Endodermal cell (in vitro differentiated cells): ENCODE measurements around the gene CBFA2T3. TPM values are rescaled to one million over a fixed set of nuclear protein-coding genes. Genes with fewer than 3 reads are reported as not detected.
A peak's percentile ranks its signal among the peaks of the same experiment; 100 is the strongest.

Source experiments
- DNase-seq: peaks from one replicate; pipeline ENCODE4 v3.0.0-alpha.2; 2017
- H3K27ac ChIP-seq: 2 replicates; pipeline ENCODE4 v1.5.1; 2013; ENCODE audit warnings: mild to moderate bottlenecking, low read depth, low read length, moderate library complexity
- H3K27me3 ChIP-seq: 2 replicates; pipeline ENCODE4 v1.6.1; 2013; ENCODE audit warnings: mild to moderate bottlenecking, low read length, moderate library complexity; ENCODE audit not compliant: insufficient read depth, control insufficient read depth, poor library complexity, severe bottlenecking
- H3K36me3 ChIP-seq: 2 replicates; pipeline ENCODE4 v1.7.0; 2013; ENCODE audit warnings: mild to moderate bottlenecking, low read length, moderate library complexity; ENCODE audit not compliant: control insufficient read depth, insufficient read depth
- H3K4me1 ChIP-seq: one replicate; pipeline ENCODE4 v1.7.0; 2013; ENCODE audit warnings: low read length; ENCODE audit not compliant: control insufficient read depth, insufficient read depth
- H3K4me3 ChIP-seq: 2 replicates; pipeline ENCODE4 v1.5.1; 2013; ENCODE audit warnings: mild to moderate bottlenecking, low read length, moderate library complexity
- H3K9ac ChIP-seq: 2 replicates; pipeline ENCODE4 v1.6.1; 2013; ENCODE audit warnings: mild to moderate bottlenecking, low read length, moderate library complexity; ENCODE audit not compliant: poor library complexity, severe bottlenecking; ENCODE audit errors: extremely low read depth
- H3K9me3 ChIP-seq: 2 replicates; pipeline ENCODE4 v1.6.1; 2013; ENCODE audit warnings: mild to moderate bottlenecking, low read length, moderate library complexity; ENCODE audit not compliant: control insufficient read depth
- H3K27ac Mint-ChIP-seq: 2 replicates; pipeline ENCODE4 v1.8.0; 2020; ENCODE audit warnings: mixed read lengths
- H3K27me3 Mint-ChIP-seq: 2 replicates; pipeline ENCODE4 v1.8.0; 2021; ENCODE audit warnings: mild to moderate bottlenecking, mixed read lengths; ENCODE audit not compliant: insufficient read depth
- H3K36me3 Mint-ChIP-seq: 2 replicates; pipeline ENCODE4 v1.8.0; 2020; ENCODE audit warnings: low read depth, mixed read lengths
- H3K4me1 Mint-ChIP-seq: 2 replicates; pipeline ENCODE4 v1.8.0; 2020; ENCODE audit warnings: mixed read lengths
- H3K4me3 Mint-ChIP-seq: 2 replicates; pipeline ENCODE4 v1.8.0; 2020; ENCODE audit warnings: mild to moderate bottlenecking, moderate library complexity, mixed read lengths
- H3K9me3 Mint-ChIP-seq: 2 replicates; pipeline ENCODE4 v1.8.0; 2020; ENCODE audit warnings: mild to moderate bottlenecking, mixed read lengths
- WGBS, 2 experiments: methylation state at CpG; one replicate each; pipeline versions ENCODE4 v1.1.5 to v1.1.7; 2013; ENCODE audit warnings: missing lambda C conversion rate in 2 of 2, mixed read lengths in 1 of 2; ENCODE audit not compliant: insufficient coverage in 1 of 2, insufficient read length in 1 of 2; 5-methylcytosine and 5-hydroxymethylcytosine counted together
- total RNA-seq, 2 donors: library from RNA; stranded (reverse); fragmentation: NEBNext Ultra II Directional in 1 of 2; extraction: Animal tissue kit (Norgen Biotek cat#: 25700) in 1 of 2; gene quantifications; 2 replicates in 1 of 2; 3 replicates in 1 of 2; pipeline ENCODE4 v1.2.1, GENCODE V29; 2021
- TF ChIP-seq, protein P1 (sequence below): fragments of 200-600 bp; sonication (generic); conservative IDR thresholded peaks from 2 replicates; pipeline ENCODE4 v1.5.0; 2021; ENCODE audit warnings: antibody characterized with exemption, mild to moderate bottlenecking

Gene CBFA2T3
- total RNA-seq, 2 donors from 2014 or later, result 1.0 to 3.1 TPM

DNA sequence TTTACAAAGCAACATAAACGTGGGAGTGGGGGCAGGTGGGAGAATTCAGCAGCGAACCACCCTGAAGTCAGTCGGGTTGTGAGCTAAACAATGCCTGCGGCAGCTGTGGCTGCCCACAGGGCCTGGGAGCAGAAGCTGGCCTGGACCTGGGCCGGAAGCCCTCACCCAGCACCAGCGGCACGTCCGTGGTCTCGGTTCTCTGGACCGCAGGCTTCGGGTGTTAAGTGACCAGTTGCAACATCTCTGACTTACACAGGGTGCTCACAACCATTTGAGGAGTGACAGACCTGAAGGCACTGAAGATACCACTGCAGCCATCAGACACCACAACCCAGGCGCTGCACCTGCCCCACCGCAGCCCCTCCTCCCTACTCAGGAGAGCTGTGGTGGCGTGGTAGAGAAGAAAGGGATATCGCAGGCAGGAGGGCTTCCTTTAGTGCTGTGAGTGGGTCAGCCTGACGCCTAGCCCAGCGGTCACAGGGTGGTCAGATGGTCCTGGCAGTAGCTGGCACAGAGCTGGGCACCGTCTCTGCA is 33.8 kb downstream of the CBFA2T3 start:
- 89% methylated on average over 13 to 18 of the region's 18 CpGs for WGBS, 2 experiments
- TF ChIP-seq, protein P1, sequence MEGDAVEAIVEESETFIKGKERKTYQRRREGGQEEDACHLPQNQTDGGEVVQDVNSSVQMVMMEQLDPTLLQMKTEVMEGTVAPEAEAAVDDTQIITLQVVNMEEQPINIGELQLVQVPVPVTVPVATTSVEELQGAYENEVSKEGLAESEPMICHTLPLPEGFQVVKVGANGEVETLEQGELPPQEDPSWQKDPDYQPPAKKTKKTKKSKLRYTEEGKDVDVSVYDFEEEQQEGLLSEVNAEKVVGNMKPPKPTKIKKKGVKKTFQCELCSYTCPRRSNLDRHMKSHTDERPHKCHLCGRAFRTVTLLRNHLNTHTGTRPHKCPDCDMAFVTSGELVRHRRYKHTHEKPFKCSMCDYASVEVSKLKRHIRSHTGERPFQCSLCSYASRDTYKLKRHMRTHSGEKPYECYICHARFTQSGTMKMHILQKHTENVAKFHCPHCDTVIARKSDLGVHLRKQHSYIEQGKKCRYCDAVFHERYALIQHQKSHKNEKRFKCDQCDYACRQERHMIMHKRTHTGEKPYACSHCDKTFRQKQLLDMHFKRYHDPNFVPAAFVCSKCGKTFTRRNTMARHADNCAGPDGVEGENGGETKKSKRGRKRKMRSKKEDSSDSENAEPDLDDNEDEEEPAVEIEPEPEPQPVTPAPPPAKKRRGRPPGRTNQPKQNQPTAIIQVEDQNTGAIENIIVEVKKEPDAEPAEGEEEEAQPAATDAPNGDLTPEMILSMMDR, result no peak
- no peaks in the 10 kb centered on the region for H3K9me3 Mint-ChIP-seq
- no peaks in the 10 kb centered on the region for H3K4me1 Mint-ChIP-seq
- Histone ChIP-seq H3K36me3 (no peaks in the 10 kb centered on the region), H3K27me3 (peaks cover 41% of the 10 kb centered on the region), H3K27ac (no peak overlapping the region), H3K4me1 (no peaks in the 10 kb centered on the region), H3K4me3 (no peak overlapping the region), H3K9ac (no peak overlapping the region), H3K9me3 (no peaks in the 10 kb centered on the region)
- no peak overlapping the region for H3K27ac Mint-ChIP-seq
- peaks cover 43% of the 10 kb centered on the region for H3K27me3 Mint-ChIP-seq
- no peak overlapping the region for H3K4me3 Mint-ChIP-seq
- H3K36me3 Mint-ChIP-seq, result no peaks in the 10 kb centered on the region
- DNase-seq, result no peak

DNA sequence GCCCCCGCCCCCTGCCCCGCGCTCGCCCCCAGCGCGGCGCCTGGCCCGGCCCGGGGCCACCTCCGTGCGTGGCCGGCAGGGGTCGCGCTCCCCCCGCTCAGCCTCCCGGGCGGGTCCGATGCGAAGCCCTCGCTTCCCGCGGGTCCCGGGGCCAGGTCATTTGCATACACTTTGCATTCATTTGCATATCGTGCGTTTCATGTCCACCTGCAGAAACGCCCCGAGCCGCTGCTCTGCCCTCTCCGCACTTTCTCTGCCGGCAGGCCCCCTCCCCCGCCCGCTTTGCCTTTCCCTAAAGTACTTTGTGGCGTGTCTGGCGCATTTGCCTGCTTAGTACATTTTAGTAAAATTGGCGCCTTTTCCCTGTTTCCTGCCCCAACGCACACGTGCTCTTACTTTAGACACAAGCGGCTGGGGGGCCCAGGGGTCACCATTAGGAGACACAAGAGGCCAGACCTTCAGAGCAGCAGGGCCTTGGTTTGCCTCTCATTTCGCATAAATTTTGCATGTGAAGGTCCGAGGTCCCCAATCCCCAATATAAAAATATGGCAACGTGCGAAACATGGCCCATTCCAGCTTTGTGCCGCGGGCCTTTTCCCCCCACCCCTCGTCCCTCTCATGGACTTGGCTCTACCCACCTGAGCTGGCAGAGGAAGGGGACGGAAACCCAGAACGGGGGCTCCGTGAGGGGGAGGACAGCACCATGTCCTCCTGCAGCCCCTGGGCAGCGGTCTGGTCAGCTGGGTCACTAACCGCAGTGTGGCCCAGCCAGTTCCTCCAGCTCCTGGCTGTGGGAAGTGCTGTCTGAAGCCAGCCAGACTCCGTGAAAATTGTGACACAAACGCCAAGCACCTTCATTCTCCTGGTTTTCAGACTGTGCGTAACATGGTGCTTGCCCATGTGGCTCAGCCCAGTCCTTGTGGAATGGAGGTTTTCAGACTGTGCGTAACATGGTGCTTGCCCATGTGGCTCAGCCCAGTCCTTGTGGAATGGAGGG is 34.8 kb downstream of the CBFA2T3 start:
- Histone ChIP-seq H3K4me3 (no peak overlapping the region), H3K27me3 (peaks cover 46% of the 10 kb centered on the region), H3K9ac (no peak overlapping the region), H3K27ac (no peak overlapping the region), H3K9me3 (no peaks in the 10 kb centered on the region), H3K4me1 (no peaks in the 10 kb centered on the region), H3K36me3 (no peaks in the 10 kb centered on the region)
- WGBS, 2 experiments, result 32 to 33% methylated on average over 38 to 54 of the region's 54 CpGs
- H3K4me3 Mint-ChIP-seq, result peak overlapping the region; percentile 41
- H3K4me1 Mint-ChIP-seq, result no peaks in the 10 kb centered on the region
- peak; percentile 89 for DNase-seq
- no peak overlapping the region for H3K27ac Mint-ChIP-seq
- H3K9me3 Mint-ChIP-seq, result no peaks in the 10 kb centered on the region
- peaks cover 43% of the 10 kb centered on the region for H3K27me3 Mint-ChIP-seq
- TF ChIP-seq, protein P1, result peak; percentile 89
- no peaks in the 10 kb centered on the region for H3K36me3 Mint-ChIP-seq

DNA sequence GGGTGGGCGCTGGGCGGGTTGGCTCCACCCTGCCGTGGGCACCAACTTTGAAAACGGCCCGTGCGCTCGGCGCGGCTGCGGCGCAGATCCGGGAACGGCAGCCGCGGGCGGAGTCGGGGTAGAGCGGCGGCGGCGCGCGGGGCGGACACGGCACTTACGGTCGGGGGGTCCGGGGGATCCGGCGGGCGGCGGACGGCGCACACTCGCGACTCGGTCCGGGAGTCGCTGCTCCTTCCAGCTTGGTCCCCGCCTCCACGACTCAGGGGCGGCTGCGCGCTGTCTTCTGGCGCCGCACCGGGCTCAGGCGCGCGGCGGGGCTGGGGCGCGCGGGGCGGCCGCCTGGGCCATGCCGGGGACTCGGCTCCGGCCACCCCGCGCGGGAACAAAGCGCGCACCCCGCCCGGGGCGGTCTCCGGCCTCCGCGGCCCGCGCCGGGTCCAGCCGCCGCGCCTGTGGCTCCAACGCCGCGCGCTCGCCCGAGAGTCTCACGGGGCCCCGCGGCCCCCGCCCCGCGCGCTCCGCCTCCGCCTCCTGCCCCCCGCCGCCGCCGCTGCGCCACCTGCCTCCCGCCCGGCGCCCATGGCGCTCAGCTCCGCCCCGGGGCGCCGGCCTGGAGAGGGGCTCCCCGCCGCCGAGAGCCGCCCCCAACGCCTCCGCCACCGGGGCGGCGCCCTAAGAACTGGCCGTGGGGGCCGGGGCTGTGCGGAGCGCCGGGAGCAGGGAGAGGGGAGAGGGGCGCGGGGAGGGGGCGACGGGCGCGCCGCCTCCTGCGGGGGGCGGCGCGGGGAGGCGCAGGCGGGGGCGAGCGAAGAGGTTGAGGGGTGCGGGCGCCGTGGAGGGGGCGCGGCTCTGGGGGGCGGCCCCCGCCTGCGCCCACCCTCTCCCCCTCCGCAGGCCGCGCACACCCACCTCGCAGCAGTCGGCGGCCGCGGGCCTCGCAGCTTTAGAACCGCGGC is 35.9 kb downstream of the CBFA2T3 start:
- H3K36me3 ChIP-seq, result no peaks in the 10 kb centered on the region
- Mint-ChIP-seq H3K4me3 (peak overlapping the region; percentile 31), H3K27me3 (peaks cover 43% of the 10 kb centered on the region), H3K4me1 (no peaks in the 10 kb centered on the region), H3K9me3 (no peaks in the 10 kb centered on the region), H3K27ac (no peak overlapping the region), H3K36me3 (no peaks in the 10 kb centered on the region)
- H3K27me3 ChIP-seq, result peaks cover 46% of the 10 kb centered on the region
- TF ChIP-seq, protein P1, result no peak
- 1 to 4% methylated on average over 12 to 131 of the region's 152 CpGs for WGBS, 2 experiments
- peak; percentile 64 for DNase-seq
- no peak overlapping the region for H3K9ac ChIP-seq
- H3K9me3 ChIP-seq, result no peaks in the 10 kb centered on the region
- H3K27ac ChIP-seq, result no peak overlapping the region
- no peaks in the 10 kb centered on the region for H3K4me1 ChIP-seq
- H3K4me3 ChIP-seq, result no peak overlapping the region
